Fibroblast of skin of back (primary cell): Measurements from ENCODE around the gene ST6GALNAC3.

Experiments used
- DNase-seq: peaks from one replicate; pipeline ENCODE4 v3.0.0-alpha.2; 2013

ST6GALNAC3 gene

GRCh38 chr1:76352741-76353435 lies 278.3 kb downstream of the ST6GALNAC3 start:
- no peak for DNase-seq

DNA sequence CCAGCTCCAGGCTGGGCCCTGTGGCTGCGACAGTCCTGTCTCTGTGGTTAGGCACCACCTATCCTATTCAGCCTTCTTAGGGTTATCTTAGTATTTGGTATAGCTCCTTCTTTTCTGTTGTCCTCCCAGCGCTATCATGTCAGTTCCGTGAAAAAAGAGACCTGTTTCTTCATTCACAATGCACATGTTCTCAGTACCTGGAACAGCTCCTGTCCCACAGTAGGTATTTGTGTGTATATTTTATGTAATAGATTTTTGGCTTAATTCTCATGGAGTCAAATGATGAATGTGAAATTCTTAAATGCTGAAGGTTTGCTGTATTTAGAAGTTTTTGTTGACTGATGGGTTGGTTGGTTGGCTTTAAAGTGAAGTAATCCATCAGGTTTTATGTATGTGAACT lies 279.7 kb downstream of the ST6GALNAC3 start:
- no peak for DNase-seq

DNA sequence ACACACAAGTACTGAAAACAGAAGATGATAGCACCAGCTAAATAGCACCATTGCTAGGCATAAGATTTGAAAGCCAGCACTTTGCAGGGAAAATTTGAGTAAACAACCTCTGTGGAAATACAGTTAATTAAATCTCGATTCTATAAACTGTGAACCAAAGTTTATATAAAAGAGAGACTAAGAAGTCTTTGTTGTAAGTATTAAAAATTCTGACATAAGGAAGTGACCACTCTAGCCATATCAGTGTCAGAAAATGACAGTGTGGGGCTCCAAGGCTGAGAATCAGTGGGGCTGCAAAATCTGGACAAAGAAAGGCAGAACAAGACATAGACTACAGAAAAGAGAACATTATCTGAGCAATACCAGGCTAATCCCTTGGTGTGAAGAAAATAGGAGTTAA lies 292.2 kb downstream of the ST6GALNAC3 start:
- DNase-seq, result no peak

GRCh38 chr1:76371941-76372340 lies 297.4 kb downstream of the ST6GALNAC3 start:
- no peak for DNase-seq

- no peak for DNase-seq
These were observed 299.5 kb downstream of the ST6GALNAC3 start for GRCh38 chr1:76374086-76374485.

DNA sequence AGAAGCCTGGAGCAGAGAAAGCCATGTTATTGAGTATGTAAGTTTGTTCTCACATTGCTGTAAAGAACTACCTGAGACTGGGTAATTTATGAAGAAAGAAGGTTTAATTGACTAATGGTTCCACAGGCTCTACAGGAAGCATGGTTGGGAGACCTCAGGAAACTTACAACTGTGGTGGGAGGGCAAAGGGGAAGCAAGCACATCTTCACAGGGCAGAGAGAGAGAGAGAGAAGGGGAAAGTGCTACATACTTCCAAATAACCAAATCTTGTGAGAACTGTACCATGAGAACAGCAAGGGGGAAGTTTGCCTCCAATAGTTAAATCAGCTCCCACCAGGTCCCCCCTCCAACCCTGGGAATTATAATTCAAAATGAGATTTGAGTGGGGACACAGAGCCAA lies 302.7 kb downstream of the ST6GALNAC3 start:
- DNase-seq, result no peak

DNA sequence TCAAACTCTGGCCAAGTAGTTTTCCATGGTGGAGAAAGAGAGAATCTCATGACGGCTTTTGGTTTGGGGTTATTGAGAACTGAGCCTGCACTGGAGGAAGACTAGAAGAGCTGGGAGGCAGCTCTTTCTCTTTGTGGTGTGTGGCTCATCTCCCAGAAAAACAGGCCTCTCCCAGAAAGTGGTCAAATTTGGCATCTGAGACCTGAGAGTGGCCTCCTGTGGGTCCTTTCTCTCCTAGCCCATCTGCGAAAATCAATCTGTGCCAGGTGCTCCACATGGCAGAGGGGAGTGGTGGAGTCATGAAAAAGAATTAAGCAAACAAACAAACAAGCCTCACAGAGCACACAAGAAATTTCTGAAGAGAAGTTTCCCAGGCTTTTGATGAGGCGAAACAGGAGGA lies 305.0 kb downstream of the ST6GALNAC3 start:
- no peak for DNase-seq

DNA sequence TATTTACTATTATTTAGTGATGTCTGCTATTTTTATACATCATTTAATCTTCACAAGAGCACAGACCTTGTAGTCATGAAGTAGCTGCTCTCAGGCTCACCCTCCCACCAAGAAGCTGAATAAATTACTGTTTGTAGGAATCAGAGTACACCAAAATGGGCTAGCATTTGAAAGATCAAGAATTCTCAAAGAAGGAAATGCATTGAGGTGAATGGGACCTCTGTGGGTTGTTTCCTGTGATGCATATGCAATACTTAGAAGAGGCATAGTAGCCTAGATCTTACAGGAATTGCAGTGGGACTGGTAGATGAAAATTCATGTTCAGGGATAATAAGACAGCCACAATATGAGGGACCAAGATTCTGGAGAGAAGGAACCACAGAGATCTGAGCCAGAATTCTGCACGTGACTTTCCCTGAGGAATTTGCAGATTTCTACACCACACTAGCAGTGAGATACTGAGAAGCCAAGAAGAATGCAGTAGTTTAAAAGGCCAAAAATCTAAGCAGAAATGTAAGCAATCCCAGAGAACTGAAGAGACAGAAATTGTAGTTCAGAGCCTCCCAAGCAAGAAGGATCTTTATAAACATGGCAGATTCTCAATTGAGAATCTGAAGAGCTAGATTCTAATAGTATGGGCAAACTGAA lies 307.0 kb downstream of the ST6GALNAC3 start:
- peak; percentile 16 for DNase-seq

GRCh38 chr1:76388261-76388660 lies 313.7 kb downstream of the ST6GALNAC3 start:
- no peak for DNase-seq

- DNase-seq, result no peak
These were observed 315.9 kb downstream of the ST6GALNAC3 start for GRCh38 chr1:76390456-76390855.

DNA sequence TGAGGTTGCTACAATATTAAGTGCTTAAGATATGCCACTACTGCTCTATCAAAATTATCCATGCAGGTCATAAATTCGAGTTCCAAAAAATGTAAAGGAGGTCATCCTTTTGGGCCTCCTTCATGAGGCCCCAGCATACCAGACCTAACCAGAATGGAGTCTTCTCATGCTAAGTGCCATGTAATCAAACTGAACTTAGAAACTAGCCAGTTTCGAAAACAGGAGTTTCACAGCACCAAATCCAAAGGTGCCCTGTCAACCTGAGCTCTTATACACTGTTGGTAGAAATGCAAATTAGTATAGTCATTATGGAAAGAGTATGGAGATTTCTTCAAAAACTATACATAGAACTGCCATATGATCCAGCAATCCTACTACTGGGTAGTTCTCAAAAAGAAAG lies 320.5 kb downstream of the ST6GALNAC3 start:
- DNase-seq, result no peak

GRCh38 chr1:76402128-76402527 lies 327.6 kb downstream of the ST6GALNAC3 start:
- DNase-seq, result peak; percentile 12

DNA sequence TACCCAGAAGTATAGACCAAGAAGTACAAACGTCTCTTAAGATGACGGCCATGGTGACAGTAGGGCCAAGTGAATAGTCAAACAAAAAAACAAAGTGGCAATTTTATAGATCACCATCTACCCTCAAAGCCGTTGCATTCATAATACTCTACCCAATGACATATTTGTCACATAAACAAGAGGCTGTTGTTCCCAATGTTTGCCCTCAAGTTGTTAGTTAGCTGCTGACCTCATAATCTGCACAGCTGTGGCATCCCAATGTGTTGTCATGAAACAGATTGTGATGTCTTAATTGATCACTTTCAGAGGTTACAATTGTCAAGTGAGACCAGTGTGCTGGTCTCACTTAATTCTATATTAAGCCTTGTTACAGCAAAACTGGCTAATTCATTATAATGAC lies 333.8 kb downstream of the ST6GALNAC3 start:
- DNase-seq, result no peak

GRCh38 chr1:76410499-76410898 lies 336.0 kb downstream of the ST6GALNAC3 start:
- DNase-seq, result no peak

GRCh38 chr1:76418531-76418930 lies 344.0 kb downstream of the ST6GALNAC3 start:
- DNase-seq, result no peak

- no peak for DNase-seq
These were observed 345.1 kb downstream of the ST6GALNAC3 start for GRCh38 chr1:76419603-76420002.

GRCh38 chr1:76425201-76426145 lies 350.9 kb downstream of the ST6GALNAC3 start:
- peak; percentile 96 for DNase-seq

DNA sequence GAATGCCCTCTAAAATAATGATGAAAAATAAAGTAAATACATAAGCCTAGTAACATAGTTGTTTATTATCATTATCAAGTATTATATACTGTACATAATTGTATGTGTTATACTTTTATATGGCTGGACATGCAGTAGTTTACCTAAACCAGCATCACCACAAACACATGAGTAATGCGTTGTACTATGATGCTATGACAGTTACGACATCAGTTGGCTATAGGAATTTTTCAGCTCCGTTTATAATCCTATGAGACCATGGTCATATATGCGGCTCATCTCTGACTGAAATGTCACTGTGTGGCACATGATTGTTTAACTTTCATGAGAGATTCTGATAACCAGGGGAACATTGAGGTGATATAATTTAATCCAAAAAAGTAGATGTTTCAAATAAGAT lies 352.1 kb downstream of the ST6GALNAC3 start:
- peak; percentile 30 for DNase-seq

GRCh38 chr1:76428028-76428427 lies 353.5 kb downstream of the ST6GALNAC3 start:
- peak; percentile 74 for DNase-seq

DNA sequence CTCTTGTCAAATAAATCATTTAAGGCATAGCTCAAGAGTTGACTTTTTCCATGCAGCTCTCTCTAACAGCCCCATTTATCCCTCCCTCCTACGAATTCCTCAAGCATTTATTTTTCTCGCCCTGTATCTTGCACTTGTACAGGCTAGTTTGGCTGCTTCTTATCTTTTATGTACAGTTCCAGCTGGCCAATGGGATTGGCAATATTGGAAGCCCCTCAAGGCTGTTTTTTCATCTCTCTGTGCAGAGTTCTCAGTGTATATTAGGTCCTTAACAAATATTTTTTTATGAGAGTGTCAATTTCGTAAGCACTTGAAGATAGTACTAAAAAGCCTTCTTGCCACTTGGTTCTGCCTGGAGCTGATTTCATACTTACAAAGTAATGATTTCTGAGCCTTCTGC lies 356.0 kb downstream of the ST6GALNAC3 start:
- no peak for DNase-seq

- peak; percentile 58 for DNase-seq
These were observed 359.0 kb downstream of the ST6GALNAC3 start for GRCh38 chr1:76433526-76433925.

DNA sequence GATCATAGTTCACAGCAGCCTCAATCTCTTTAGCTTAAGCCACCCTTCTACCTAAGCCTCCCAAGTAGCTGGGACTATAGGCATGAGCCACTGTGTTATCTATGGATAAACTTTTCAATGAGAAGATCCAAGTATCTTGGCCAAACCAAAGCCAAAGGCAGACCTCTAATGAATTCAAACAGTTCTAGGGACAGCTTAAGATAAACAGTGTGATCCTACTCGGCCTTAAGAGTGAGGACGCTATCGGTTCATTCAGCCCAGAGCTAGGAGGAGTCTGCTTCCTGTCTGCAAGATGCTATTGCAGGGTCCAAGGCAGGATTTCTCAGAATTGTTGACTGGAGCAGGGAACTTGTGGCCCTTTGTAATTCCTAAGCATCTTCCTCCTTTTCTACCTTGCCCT lies 368.7 kb downstream of the ST6GALNAC3 start:
- DNase-seq, result no peak

- no peak for DNase-seq
These were observed 370.2 kb downstream of the ST6GALNAC3 start for GRCh38 chr1:76444773-76445172.
